NCI-H226 (cell line): ENCODE results near the gene LY6G5B.

Experiments
- DNase-seq: peaks from one replicate; pipeline ENCODE4 v3.0.0-alpha.2; 2015

LY6G5B gene, protein sequence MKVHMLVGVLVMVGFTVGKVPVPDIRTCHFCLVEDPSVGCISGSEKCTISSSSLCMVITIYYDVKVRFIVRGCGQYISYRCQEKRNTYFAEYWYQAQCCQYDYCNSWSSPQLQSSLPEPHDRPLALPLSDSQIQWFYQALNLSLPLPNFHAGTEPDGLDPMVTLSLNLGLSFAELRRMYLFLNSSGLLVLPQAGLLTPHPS

DNA sequence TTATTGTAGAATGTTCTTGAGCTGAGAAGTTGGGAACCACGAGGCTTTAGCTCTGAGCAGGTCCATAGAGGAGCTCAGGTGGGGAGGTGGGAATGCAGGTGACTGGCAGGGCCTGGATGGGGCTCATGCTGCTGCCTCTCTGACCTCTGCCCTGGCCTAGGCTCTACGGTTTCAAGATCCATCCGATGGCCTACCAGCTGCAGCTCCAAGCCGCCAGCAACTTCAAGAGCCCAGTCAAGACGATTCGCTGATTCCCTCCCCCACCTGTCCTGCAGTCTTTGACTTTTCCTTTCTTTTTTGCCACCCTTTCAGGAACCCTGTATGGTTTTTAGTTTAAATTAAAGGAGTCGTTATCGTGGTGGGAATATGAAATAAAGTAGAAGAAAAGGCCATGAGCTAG is at the start of gene LY6G5B:
LY6G5B (plus strand) TSS at position 301 of the 400 bp plus-strand sequence. CDS start 975 bp downstream, outside the sequence.
- DNase-seq = no peak

DNA sequence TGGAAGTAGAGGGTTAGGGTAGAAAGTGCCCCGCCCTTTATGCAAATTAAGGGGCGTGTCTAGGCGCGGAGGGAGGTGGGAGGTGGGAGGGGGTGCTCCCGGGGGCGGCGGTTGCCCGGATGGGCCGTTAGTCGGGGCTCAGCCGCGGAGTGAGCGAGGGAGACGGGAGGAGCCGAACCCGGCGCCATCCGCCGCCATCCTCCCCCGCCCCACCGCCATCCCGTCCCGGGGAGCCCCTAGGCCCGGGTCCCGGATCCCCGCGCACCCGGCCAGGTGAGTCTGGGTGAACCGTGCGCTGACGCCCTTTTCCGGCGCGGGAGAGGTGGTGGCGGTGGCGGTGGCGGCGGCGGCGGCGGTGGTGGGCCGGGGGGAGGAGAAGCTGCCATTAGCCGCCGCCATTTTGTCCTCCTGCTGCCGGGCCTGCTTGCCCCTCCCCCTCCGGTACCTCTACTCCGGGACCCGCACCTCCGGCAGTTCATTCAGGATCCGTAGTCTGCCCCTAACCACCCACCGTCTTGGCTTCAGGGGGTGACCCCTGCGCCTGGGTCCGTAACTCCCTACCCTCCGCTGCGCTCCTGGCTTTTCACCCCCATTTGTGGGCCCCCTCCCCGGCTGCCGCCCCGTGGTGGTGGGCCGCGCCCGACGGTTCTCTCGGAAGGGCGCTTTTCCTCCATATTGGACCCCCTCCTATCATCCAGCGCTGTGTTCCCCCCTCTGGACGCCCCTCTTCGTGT is 49.0 kb upstream of the LY6G5B start, which contains the start of gene PRRC2A:
PRRC2A (plus strand) TSS at position 130 of the 734 bp plus-strand sequence. CDS start 2,075 bp downstream, outside the sequence.
- DNase-seq = peak; percentile 62

DNA sequence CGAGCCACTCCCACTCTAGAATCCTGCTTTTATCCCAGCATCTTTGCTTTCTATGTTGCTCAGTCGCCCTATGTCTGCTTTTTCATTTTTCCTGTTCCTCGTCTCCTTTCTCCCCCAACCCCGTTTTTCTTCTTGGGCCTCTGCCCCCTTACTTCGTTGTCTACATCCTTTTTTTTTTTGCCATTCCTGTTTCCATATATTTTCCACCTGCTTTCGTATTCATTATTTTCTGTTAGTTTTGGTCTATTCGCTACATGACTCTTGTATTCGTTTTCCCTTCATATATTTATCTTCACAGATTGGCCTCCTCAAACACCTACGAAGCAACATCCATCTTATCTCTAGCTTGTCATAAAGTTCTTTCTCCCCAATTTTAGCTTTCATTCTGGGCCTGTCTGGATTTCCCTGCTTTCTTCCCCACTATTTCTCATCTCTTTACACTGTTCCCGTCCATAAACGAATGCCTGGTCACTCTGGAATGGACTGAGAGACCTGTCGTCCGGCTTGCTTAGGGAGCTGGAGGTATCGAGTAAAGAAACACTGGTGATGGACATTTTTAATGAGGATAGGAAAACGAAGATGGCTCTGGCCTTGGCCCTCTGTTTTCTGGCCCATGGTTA is 48.3 kb upstream of the LY6G5B start:
- DNase-seq = no peak

DNA sequence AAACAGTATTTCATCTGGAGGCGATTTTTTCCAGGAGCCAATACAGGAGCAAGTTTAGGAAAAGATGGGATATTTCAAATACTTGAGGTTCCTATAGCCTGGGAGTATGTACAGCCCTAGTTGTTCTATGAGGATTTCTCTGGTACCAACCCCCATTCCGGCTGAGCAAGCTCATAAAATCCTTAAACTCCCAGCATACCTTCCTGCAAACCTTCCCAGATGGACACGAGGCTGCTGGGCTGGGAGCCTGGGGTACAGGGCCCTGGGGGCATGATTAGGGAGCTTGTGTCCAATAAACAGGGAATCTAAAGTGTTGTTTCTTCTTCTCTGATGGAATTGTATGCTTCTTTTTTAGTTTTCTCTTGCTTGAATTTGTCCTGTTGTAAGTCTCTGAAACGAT is 47.8 kb upstream of the LY6G5B start:
- no peak for DNase-seq

DNA sequence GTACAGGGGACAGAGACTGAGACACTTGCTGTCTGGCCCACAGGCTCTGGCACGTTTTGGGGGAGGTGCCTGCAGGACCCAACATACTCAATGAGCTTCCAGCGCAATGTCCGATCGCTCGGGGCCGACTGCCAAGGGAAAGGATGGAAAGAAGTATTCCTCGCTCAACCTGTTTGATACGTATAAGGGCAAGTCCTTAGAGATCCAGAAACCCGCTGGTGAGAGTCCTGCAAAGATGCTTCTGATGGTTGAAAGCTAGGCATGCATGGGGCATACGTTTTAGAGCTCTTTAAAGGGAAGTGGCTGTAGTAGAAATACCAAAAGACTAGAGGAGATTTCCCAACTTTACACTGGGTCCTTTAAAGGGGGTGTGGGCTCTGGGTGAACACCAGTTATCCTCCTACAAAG is 47.1 kb upstream of the LY6G5B start:
- no peak for DNase-seq

DNA sequence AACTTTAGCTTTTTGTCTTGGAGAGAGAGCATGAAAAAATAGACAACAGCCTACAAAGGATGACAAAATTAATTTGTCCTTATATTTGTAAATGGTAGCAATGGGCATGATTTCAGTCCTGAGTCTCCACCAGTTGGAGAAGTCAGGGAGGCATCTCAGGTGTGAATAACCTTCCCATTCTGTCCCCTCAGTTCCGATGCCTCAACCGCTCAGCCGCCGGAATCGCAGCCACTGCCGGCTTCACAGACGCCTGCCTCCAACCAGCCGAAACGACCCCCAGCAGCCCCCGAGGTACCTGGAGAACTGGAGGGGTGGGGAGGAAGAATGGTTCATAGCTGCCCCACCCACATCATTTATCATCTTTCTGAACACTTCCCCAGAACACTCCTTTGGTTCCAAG is 45.7 kb upstream of the LY6G5B start:
- DNase-seq = no peak

DNA sequence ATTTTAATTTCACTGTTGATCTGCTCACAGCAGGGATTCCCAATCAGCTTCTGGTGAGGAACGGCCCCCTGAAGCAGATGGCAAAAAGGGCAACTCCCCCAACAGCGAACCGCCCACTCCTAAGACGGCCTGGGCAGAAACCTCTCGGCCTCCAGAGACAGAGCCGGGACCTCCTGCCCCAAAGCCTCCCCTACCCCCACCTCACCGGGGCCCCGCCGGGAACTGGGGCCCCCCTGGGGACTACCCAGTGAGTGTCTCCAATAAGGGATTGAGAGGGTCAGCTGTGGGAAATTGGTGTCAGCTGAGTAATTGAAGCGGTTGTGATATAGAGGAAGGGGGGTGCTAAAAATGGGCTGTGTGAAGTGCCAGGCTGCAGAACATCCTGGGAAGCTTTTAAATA is 42.8 kb upstream of the LY6G5B start:
- DNase-seq = no peak

DNA sequence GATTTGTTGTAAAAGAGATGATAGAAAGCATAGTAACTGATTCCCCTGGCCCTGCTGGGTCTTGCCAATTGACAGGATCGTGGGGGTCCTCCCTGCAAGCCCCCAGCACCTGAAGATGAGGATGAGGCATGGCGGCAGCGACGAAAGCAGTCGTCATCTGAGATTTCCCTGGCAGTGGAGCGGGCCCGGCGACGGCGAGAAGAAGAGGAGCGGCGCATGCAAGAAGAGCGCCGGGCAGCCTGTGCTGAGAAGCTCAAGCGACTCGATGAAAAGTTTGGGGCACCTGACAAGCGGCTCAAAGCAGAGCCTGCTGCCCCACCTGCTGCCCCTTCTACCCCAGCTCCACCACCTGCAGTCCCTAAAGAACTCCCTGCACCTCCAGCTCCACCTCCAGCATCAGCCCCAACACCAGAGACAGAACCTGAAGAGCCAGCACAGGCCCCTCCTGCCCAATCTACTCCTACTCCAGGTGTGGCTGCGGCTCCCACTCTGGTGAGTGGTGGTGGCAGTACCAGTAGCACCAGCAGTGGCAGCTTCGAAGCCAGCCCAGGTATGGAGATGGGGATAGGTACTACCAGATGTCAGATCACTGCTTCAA is 42.0 kb upstream of the LY6G5B start:
- no peak for DNase-seq

DNA sequence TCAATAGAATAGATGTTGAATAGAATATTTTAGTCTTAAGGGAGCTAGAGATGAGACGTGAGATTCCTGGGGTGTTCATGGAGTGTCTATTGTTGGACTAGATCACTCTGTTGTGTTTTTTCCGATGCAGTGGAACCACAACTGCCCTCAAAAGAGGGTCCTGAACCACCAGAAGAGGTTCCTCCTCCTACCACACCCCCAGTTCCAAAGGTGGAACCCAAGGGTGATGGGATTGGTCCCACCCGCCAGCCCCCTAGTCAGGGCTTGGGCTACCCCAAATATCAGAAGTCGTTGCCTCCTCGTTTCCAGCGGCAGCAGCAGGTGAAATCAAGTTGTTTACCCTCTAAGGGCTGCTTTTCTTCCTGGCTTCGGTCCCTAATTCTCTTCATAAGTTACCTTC is 40.8 kb upstream of the LY6G5B start:
- DNase-seq = no peak

DNA sequence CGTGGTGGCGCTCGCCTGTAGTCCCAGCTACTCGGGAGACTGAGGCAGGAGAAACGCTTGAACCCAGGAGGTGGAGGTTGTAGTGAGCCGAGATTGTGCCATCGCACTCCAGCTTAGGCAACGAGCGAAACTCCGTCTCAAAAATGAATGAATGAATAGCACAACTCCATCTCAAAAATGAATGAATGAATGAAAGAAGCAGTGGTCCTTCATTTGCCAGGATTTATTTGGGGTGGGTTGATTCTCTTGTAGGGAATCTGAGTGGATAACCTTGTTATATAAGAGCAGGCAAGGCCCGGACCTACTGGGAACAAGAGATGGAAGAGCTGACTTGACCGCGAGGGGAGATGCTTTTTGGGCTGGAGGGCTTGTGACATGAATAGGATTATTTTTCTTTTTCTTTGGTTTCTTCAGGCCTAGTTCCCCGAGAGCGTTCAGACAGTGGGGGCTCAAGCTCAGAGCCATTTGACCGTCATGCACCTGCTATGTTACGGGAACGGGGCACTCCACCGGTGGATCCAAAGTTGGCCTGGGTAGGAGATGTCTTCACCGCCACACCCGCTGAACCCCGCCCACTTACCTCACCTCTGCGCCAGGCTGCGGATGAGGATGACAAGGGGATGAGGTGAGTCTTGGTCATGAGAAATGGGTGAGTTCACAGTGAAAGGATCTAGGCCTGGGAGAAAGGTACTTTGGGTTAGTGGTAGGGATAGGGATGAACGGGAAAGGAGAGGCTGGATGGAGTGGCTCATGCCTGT is 39.4 kb upstream of the LY6G5B start:
- no peak for DNase-seq

DNA sequence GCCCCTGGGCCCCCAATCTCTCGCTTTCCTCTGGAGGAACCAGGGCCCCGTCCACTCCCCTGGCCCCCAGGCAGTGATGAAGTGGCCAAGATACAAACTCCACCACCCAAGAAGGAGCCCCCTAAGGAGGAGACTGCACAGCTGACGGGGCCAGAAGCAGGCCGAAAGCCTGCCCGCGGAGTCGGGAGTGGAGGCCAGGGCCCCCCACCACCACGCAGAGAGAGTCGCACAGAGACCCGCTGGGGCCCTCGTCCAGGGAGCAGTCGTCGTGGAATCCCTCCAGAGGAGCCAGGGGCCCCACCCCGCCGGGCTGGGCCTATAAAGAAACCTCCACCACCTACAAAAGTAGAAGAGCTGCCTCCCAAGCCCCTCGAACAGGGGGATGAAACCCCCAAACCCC is 38.6 kb upstream of the LY6G5B start:
- no peak for DNase-seq

DNA sequence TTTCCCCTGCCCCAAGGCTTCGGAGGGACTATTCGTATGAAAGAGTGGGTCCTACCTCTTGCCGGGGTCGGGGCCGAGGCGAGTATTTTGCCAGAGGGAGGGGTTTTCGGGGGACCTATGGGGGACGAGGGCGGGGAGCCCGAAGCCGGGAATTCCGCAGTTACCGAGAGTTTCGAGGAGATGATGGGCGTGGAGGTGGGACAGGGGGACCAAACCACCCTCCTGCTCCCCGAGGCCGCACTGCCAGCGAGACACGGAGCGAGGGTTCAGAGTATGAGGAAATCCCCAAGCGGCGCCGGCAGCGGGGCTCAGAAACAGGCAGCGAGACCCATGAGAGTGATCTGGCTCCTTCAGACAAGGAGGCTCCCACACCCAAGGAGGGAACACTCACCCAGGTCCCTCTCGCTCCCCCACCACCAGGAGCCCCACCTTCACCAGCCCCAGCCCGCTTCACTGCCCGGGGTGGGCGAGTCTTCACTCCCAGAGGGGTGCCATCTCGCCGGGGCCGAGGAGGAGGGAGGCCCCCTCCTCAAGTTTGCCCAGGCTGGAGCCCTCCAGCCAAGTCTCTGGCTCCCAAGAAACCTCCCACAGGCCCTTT is 38.0 kb upstream of the LY6G5B start:
- DNase-seq = no peak

DNA sequence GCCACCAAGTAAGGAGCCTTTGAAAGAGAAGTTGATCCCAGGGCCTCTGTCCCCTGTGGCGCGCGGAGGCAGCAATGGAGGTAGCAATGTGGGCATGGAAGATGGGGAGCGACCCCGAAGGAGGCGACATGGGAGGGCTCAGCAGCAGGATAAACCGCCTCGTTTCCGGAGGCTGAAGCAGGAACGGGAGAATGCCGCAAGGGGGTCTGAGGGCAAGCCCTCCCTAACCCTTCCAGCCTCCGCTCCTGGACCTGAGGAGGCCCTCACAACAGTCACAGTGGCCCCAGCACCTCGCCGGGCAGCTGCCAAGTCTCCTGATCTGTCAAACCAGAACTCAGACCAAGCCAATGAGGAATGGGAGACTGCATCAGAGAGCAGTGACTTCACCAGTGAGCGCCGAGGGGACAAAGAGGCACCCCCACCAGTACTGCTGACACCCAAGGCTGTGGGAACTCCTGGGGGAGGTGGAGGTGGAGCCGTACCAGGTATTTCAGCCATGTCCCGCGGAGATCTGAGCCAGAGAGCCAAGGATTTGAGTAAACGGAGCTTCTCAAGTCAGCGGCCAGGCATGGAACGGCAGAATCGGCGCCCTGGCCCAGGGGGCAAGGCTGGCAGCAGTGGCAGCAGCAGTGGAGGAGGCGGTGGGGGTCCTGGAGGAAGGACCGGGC is 37.4 kb upstream of the LY6G5B start:
- no peak for DNase-seq

DNA sequence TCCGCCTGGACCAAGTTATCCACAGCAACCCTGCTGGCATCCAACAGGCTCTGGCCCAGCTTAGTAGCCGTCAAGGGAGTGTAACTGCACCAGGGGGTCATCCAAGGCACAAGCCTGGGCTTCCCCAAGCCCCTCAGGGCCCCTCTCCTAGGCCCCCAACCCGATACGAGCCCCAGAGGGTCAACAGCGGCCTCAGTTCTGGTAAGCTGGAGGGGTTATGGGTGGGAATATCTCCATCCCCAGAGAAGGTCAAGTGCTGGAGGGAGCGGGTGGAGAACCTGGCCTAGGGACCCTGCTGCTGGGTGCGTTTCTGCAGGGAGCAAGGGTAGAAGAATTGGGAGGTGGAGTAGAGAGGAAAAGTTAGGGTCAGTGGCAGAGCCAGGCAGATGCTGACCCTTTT is 36.3 kb upstream of the LY6G5B start:
- DNase-seq = no peak

DNA sequence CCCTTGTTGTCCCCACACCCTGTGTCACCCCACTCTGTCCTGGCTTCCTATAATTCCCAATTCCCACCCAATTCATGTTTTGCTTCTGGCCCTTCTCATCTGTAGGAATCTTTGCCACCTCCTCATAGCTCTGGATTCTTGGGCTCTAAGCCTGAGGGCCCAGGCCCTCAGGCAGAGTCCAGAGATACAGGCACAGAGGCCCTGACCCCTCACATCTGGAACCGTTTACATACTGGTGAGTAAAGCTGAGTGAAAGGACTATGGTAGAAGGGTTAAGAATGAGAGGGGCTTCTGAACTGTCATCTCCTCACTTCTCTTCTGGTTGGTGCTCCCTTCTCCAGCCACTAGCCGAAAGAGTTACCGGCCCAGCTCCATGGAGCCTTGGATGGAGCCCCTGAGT is 35.6 kb upstream of the LY6G5B start:
- no peak for DNase-seq

DNA sequence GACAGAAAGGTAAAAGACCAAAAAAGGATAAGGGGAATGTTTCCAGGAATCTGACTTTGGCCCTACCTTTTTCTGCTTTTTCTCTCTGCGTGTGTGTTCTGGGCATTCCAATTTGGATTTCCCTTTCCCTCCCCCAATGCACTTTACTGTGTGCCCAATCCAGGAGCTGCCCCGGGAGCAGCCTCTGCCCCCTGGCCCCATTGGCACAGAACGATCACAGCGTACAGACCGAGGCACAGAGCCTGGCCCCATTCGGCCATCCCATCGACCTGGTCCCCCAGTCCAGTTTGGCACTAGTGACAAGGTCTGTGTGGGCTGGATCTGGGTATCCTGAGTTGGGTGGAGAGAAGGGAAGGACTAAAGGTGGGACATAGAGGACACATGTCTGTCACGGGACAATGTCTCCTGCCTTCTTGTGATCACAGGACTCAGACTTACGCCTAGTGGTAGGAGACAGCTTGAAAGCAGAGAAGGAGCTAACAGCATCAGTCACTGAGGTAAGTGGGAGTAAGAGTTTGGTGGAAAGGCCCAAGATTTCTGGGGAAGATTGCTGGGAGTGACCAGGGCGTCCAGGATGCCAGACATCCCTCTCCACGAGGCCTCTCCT is 34.7 kb upstream of the LY6G5B start:
- DNase-seq = no peak

DNA sequence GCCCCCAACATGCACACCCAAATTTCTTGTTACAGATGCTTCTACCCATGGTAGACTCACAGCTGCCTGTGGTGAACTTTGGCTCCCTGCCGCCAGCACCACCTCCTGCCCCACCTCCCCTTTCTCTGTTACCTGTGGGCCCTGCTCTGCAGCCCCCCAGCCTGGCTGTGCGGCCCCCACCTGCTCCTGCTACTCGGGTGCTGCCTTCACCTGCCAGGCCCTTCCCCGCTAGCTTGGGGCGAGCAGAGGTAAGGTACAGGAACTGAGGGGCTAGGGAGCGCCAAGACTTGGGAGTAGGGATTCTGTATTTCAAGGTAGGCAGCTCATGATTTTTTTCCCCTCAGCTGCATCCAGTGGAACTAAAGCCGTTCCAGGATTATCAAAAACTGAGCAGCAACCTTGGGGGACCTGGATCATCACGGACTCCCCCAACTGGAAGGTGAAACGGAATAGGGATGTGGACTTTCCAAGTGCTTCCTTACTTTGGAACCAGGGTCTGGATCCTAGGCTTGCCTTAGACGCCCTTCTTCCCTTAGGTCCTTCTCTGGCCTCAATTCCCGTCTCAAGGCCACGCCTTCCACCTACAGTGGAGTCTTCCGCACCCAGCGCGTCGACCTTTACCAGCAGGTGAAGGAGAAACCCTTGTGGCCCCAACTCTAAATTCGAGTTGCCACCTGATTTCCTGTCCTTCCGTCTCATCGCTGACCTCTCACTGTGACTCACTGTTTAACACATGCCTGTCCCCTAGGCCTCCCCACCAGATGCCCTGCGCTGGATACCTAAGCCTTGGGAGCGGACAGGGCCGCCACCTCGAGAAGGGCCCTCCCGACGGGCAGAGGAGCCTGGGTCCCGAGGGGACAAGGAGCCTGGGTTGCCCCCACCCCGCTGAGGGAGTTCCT is 32.8 kb upstream of the LY6G5B start:
- no peak for DNase-seq

DNA sequence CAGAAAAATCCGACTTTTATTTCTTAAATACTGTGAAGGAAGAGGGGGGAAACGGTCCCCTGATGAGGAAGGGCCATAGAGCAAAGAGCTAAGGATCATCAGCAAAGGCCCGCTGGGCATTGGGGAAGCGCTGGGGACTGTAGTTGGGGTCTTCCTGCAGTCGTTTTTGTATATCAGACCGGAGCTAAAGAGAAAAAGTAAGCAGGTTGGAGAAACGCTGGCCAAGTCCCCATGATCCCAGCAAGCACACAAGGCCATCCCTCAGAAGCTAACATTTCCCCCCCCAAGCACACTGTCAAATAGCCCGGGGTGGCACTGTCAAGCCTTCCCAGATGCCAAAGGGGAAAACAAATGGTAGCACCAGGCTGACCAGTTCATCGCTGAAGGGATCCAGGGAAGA is 30.7 kb upstream of the LY6G5B start:
- DNase-seq = no peak

DNA sequence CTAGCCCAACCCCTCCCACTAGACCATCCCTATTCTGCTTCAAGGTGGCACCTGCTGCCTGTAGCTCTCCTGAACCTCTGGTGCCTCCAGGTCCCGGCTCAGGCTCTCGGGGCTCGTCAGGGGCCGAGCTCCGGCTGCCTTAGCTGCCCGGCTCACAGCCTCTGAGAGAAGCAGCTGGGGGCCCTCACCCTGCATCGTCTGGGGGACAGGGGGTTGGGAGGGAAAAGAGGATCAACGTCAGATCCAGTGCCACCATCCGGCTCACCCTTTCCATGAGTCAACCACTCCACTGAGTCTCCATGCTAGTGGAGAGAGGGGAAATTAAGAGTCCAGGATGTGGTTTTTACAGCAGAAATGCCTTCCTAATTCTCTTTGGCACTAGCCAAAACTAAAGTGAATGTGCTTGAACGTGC is 30.3 kb upstream of the LY6G5B start:
- no peak for DNase-seq

DNA sequence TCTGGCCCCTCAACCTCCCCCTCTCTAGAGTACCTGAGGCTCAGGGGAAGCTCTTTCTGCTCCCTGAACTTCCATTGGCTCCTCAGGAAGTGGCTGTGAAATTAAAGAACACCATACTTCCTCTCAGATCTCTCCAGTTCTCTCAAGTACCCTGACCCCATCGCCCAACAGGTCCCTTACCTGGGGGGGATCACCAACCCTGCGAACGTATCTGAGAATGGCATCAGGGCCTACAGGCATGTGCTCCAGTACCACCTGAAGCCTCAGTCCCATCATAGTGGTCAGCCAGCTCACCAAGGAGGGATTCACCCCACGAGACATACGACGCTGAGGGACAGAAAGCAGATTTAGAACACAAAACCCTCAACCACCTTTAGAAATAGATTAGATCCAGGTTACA is 29.2 kb upstream of the LY6G5B start:
- DNase-seq = no peak

DNA sequence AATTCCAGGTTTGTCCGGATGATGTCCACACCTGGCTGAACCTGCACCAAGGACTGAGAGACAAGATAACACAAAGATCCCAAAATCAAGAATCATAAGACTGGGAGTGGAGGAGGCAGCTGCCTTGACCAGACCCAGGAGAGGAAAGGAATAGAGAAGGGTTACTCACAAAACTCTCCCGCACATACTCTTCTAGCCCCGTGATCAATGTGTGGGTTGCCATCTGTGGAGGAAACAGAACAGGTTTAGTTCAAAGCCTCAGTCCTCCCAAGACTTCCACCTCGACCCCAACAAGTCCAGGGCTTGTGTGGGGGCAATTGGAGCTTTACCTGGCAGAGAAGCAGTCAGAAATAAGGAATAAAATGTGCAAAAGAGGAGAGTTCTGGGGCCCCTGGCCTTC is 28.4 kb upstream of the LY6G5B start:
- no peak for DNase-seq
